HG03095 (cell line): ENCODE results near the gene OSBPL6.
A peak's percentile ranks its signal among the peaks of the same experiment; 100 is the strongest.
"Not testable (repeated sequence)": the region's sequence is repeated elsewhere in the genome, so short reads cannot be mapped to it uniquely, and the experiment has no call there.

Experiments
- ATAC-seq: cut with Tn5 transposase; IDR thresholded peaks from one replicate; pipeline ENCODE4 v1.9.1; 2021; ENCODE audit warnings: moderate library complexity; ENCODE audit not compliant: unreplicated experiment

The OSBPL6 gene

GRCh38 chr2:178296394-178297090 lies 102.2 kb downstream of the OSBPL6 start:
- no peak for ATAC-seq

GRCh38 chr2:178297091-178297411 lies 102.7 kb downstream of the OSBPL6 start:
- no peak for ATAC-seq

- ATAC-seq: no peak
Measured at GRCh38 chr2:178298785-178299212, 104.5 kb downstream of the OSBPL6 start.

GRCh38 chr2:178301649-178302238 lies 107.4 kb downstream of the OSBPL6 start:
- ATAC-seq: no peak

- no peak for ATAC-seq
Measured at GRCh38 chr2:178304333-178304732, 110.0 kb downstream of the OSBPL6 start.

GRCh38 chr2:178306352-178307073 lies 112.2 kb downstream of the OSBPL6 start:
- peak; percentile 99 for ATAC-seq

GRCh38 chr2:178307650-178308049 lies 113.3 kb downstream of the OSBPL6 start:
- no peak for ATAC-seq

- ATAC-seq: no peak
Measured at GRCh38 chr2:178309541-178309940, 115.2 kb downstream of the OSBPL6 start.

GRCh38 chr2:178315078-178315477 lies 120.8 kb downstream of the OSBPL6 start:
- no peak for ATAC-seq

- no peak for ATAC-seq
Measured at GRCh38 chr2:178315488-178315948, 121.2 kb downstream of the OSBPL6 start.

GRCh38 chr2:178317811-178318210 lies 123.5 kb downstream of the OSBPL6 start:
- no peak for ATAC-seq

GRCh38 chr2:178320011-178320585 lies 125.8 kb downstream of the OSBPL6 start:
- no peak for ATAC-seq

GRCh38 chr2:178322068-178322467 lies 127.8 kb downstream of the OSBPL6 start:
- no peak for ATAC-seq

GRCh38 chr2:178323331-178323730 lies 129.0 kb downstream of the OSBPL6 start:
- ATAC-seq: not testable (repeated sequence)

GRCh38 chr2:178324077-178324476 lies 129.8 kb downstream of the OSBPL6 start:
- ATAC-seq: no peak

GRCh38 chr2:178325268-178325667 lies 131.0 kb downstream of the OSBPL6 start:
- no peak for ATAC-seq

- ATAC-seq: no peak
Measured at GRCh38 chr2:178327516-178327915, 133.2 kb downstream of the OSBPL6 start.

GRCh38 chr2:178328037-178328436 lies 133.7 kb downstream of the OSBPL6 start:
- ATAC-seq: no peak

GRCh38 chr2:178330175-178331017 lies 136.1 kb downstream of the OSBPL6 start:
- ATAC-seq: no peak

GRCh38 chr2:178331474-178332432 lies 137.4 kb downstream of the OSBPL6 start:
- no peak for ATAC-seq
